NCI-H1436 treated with DMSO at 0.1 percent for 48 hours (cell line): Measurements from ENCODE around the gene DTNBP1.

Experiments
- DNase-seq: peaks from one replicate; lab custom pipeline; 2025; lab: John Stamatoyannopoulos, UW

Gene DTNBP1

GRCh38 chr6:15531973-15532372, 130.9 kb downstream of the DTNBP1 start:
- DNase-seq: no peak

- no peak for DNase-seq
These were observed 132.4 kb downstream of the DTNBP1 start for GRCh38 chr6:15530411-15530810.

GRCh38 chr6:15528870-15529269, 134.0 kb downstream of the DTNBP1 start:
- DNase-seq: no peak

- DNase-seq: no peak
These were observed 134.8 kb downstream of the DTNBP1 start for GRCh38 chr6:15527838-15528617.

GRCh38 chr6:15526212-15526701, 136.6 kb downstream of the DTNBP1 start:
- DNase-seq: no peak

GRCh38 chr6:15524861-15525401, 137.9 kb downstream of the DTNBP1 start:
- no peak for DNase-seq

- no peak for DNase-seq
These were observed 138.9 kb downstream of the DTNBP1 start for GRCh38 chr6:15523679-15524630.

- DNase-seq: no peak
These were observed 139.8 kb downstream of the DTNBP1 start for GRCh38 chr6:15522856-15523529.

GRCh38 chr6:15522427-15522826, 140.4 kb downstream of the DTNBP1 start:
- no peak for DNase-seq

GRCh38 chr6:15522026-15522425, 140.8 kb downstream of the DTNBP1 start:
- DNase-seq: no peak

- DNase-seq: no peak
These were observed 141.2 kb downstream of the DTNBP1 start for GRCh38 chr6:15521582-15521981.

GRCh38 chr6:15520626-15521203, 142.1 kb downstream of the DTNBP1 start:
- DNase-seq: no peak

- DNase-seq: no peak
These were observed 143.1 kb downstream of the DTNBP1 start for GRCh38 chr6:15519681-15520080.

- no peak for DNase-seq
These were observed 143.9 kb downstream of the DTNBP1 start for GRCh38 chr6:15518878-15519277.

- no peak for DNase-seq
These were observed 144.8 kb downstream of the DTNBP1 start for GRCh38 chr6:15518057-15518456.

GRCh38 chr6:15517600-15517999, 145.2 kb downstream of the DTNBP1 start:
- DNase-seq: no peak

- DNase-seq: no peak
These were observed 145.8 kb downstream of the DTNBP1 start for GRCh38 chr6:15516923-15517560.

- DNase-seq: no peak
These were observed 146.4 kb downstream of the DTNBP1 start for GRCh38 chr6:15516378-15516777.

GRCh38 chr6:15515660-15516375, 147.0 kb downstream of the DTNBP1 start:
- no peak for DNase-seq

- DNase-seq: no peak
These were observed 147.6 kb downstream of the DTNBP1 start for GRCh38 chr6:15515226-15515625.
